Smooth muscle cell (in vitro differentiated cells): Measurements from ENCODE around the gene PDGFRB. TPM values are rescaled to one million over a fixed set of nuclear protein-coding genes. Genes with fewer than 3 reads are reported as not detected.

ENCODE experiments used
- DNase-seq: peaks from one replicate; lab custom pipeline; 2025; ENCODE audit not compliant: unreplicated experiment; lab: John Stamatoyannopoulos, UW
- H2AFZ ChIP-seq: fragments of 200-600 bp; sonication (generic); 2 replicates; pipeline ENCODE4 v1.6.0; 2016; ENCODE audit warnings: antibody characterized with exemption, low read depth, mild to moderate bottlenecking
- H3F3A ChIP-seq: fragments of 200-600 bp; sonication (generic); 2 replicates; pipeline ENCODE4 v1.6.0; 2017; ENCODE audit warnings: antibody characterized with exemption, low read depth
- H3K27ac ChIP-seq: fragments of 200-600 bp; sonication (generic); 2 replicates; pipeline ENCODE4 v1.5.1; 2016; ENCODE audit warnings: low read depth, mild to moderate bottlenecking
- H3K27me3 ChIP-seq: fragments of 200-600 bp; sonication (generic); 2 replicates; pipeline ENCODE4 v1.6.1; 2016; ENCODE audit warnings: low read depth, mild to moderate bottlenecking
- H3K36me3 ChIP-seq: fragments of 200-600 bp; sonication (generic); 2 replicates; pipeline ENCODE4 v1.5.1; 2016; ENCODE audit warnings: low read depth
- H3K4me1 ChIP-seq: fragments of 200-600 bp; sonication (generic); 2 replicates; pipeline ENCODE4 v1.5.1; 2016; ENCODE audit warnings: low read depth
- H3K4me2 ChIP-seq: fragments of 200-600 bp; sonication (generic); 2 replicates; pipeline ENCODE4 v1.6.0; 2016; ENCODE audit warnings: mild to moderate bottlenecking
- H3K4me3 ChIP-seq: fragments of 200-600 bp; sonication (generic); 2 replicates; pipeline ENCODE4 v1.5.1; 2016; ENCODE audit warnings: mild to moderate bottlenecking
- H3K79me2 ChIP-seq: fragments of 200-600 bp; sonication (generic); 2 replicates; pipeline ENCODE4 v1.6.0; 2016; ENCODE audit warnings: low read depth, mild to moderate bottlenecking
- H3K9ac ChIP-seq: fragments of 200-600 bp; sonication (generic); 2 replicates; pipeline ENCODE4 v1.6.0; 2016; ENCODE audit warnings: low read depth
- H3K9me3 ChIP-seq: fragments of 200-600 bp; sonication (generic); replicated peaks from 2 replicates; pipeline ENCODE4 v1.5.1; 2016; ENCODE audit warnings: low read depth
- H4K20me1 ChIP-seq: fragments of 200-600 bp; sonication (generic); 2 replicates; pipeline ENCODE4 v1.6.0; 2016; ENCODE audit warnings: low read depth
- CTCF ChIP-seq: fragments of 200-600 bp; sonication (generic); IDR thresholded peaks from 2 replicates; pipeline ENCODE4 v1.5.1; 2017; ENCODE audit warnings: borderline replicate concordance, mild to moderate bottlenecking, antibody characterized with exemption; ENCODE audit not compliant: insufficient read depth, poor library complexity, severe bottlenecking
- WGBS: methylation state at CpG from one replicate; pipeline ENCODE4 v1.1.7; 2016; ENCODE audit warnings: low lambda C conversion rate; 5-methylcytosine and 5-hydroxymethylcytosine counted together
- polyA plus RNA-seq: library from polyadenylated mRNA; unstranded; fragments of >200 nt; fragmentation: Nextera tagmentation; extraction: Ambion mirVana; gene quantifications from 2 replicates; pipeline ENCODE4 v1.2.1, GENCODE V29; 2016
- total RNA-seq: library from RNA; depleted of rRNA; stranded (reverse); fragments of >200 nt; gene quantifications from 2 replicates; pipeline ENCODE4 v1.2.3, GENCODE V29; 2014

PDGFRB gene
- total and polyA plus RNA-seq, 2 experiments from 2014 or later, result 370 to 522 TPM

GRCh38 chr5:150126199-150126920 is 29.3 kb downstream of the PDGFRB start:
- TF ChIP-seq CTCF, result no peak
- no peaks in the 10 kb centered on the region for H3K4me1 ChIP-seq
- H3K79me2 ChIP-seq, result peaks cover 1% of the 10 kb centered on the region
- no peak for DNase-seq
- H3F3A ChIP-seq, result peaks cover 43% of the 10 kb centered on the region
- peaks cover 11% of the 10 kb centered on the region for H4K20me1 ChIP-seq
- H3K9ac ChIP-seq, result no peak overlapping the region
- no peak overlapping the region for H3K4me2 ChIP-seq
- H3K27me3 ChIP-seq, result no peaks in the 10 kb centered on the region
- H3K36me3 ChIP-seq, result no peaks in the 10 kb centered on the region
- no peak overlapping the region for H3K4me3 ChIP-seq
- H3K27ac ChIP-seq, result peak overlapping the region; percentile 49
- no peak overlapping the region for H2AFZ ChIP-seq
- no peaks in the 10 kb centered on the region for H3K9me3 ChIP-seq
- WGBS, result 88% methylated on average over 10 of the region's 10 CpGs

- H3K9ac ChIP-seq, result no peak overlapping the region
- peak overlapping the region; percentile 40 for H3K27ac ChIP-seq
- peaks cover 46% of the 10 kb centered on the region for H3F3A ChIP-seq
- DNase-seq, result no peak
- 95% methylated on average over 10 of the region's 10 CpGs for WGBS
- H2AFZ ChIP-seq, result no peak overlapping the region
- TF ChIP-seq CTCF, result no peak
- no peaks in the 10 kb centered on the region for H3K4me1 ChIP-seq
- H3K36me3 ChIP-seq, result no peaks in the 10 kb centered on the region
- H3K79me2 ChIP-seq, result no peaks in the 10 kb centered on the region
- no peak overlapping the region for H3K4me3 ChIP-seq
- H3K4me2 ChIP-seq, result no peak overlapping the region
- H3K9me3 ChIP-seq, result no peaks in the 10 kb centered on the region
- H3K27me3 ChIP-seq, result no peaks in the 10 kb centered on the region
- peaks cover 11% of the 10 kb centered on the region for H4K20me1 ChIP-seq
These were observed 30.3 kb downstream of the PDGFRB start for GRCh38 chr5:150125334-150125733.

GRCh38 chr5:150124596-150124995 is 31.0 kb downstream of the PDGFRB start:
- Histone ChIP-seq H4K20me1 (peaks cover 9% of the 10 kb centered on the region), H2AFZ (no peak overlapping the region), H3K4me1 (no peaks in the 10 kb centered on the region), H3K79me2 (no peaks in the 10 kb centered on the region), H3K4me3 (no peak overlapping the region), H3K4me2 (no peak overlapping the region), H3K36me3 (no peaks in the 10 kb centered on the region), H3K27me3 (no peaks in the 10 kb centered on the region), H3K9me3 (no peaks in the 10 kb centered on the region), H3F3A (peaks cover 46% of the 10 kb centered on the region), H3K9ac (no peak overlapping the region), H3K27ac (peak overlapping the region; percentile 42)
- TF ChIP-seq CTCF, result no peak
- 89% methylated on average over 3 of the region's 8 CpGs for WGBS
- no peak for DNase-seq

- WGBS, result 84% methylated on average over 11 of the region's 11 CpGs
- Histone ChIP-seq H4K20me1 (peaks cover 4% of the 10 kb centered on the region), H2AFZ (no peak overlapping the region), H3K36me3 (no peaks in the 10 kb centered on the region), H3K79me2 (no peaks in the 10 kb centered on the region), H3K4me1 (no peaks in the 10 kb centered on the region), H3K9me3 (no peaks in the 10 kb centered on the region), H3K27ac (peak overlapping the region; percentile 42), H3F3A (peaks cover 46% of the 10 kb centered on the region), H3K4me2 (no peak overlapping the region), H3K27me3 (no peaks in the 10 kb centered on the region), H3K9ac (no peak overlapping the region), H3K4me3 (no peak overlapping the region)
- DNase-seq, result no peak
- no peak for TF ChIP-seq CTCF
These were observed 31.5 kb downstream of the PDGFRB start for GRCh38 chr5:150124111-150124557.
